ENCODE measurements around the gene LRRC72. TPM values are rescaled to one million over a fixed set of nuclear protein-coding genes. Genes with fewer than 3 reads are reported as not detected.

LRRC72 gene
- total RNA-seq, 2 donors from 2014 or later, result not detected

DNA sequence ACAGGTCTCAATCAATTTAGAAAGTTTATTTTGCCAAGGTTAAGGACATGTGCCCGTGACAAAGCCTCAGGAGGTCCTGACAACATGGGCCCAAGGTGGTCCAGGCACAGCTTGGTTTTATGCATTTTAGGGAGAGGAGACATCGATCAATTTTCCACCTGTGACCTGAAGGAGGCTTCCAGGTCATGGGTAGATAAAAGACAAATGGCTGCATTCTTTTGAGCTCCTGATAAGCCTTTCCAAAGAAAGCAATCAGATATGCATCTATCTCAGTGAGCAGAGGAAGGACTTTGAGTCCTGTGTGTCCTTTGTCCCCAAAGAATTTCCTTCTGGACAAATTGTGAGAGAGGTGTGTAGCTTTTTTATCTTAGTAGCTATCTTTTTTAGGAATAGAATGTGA lies 15.8 kb downstream of the LRRC72 start:
- H3K9ac ChIP-seq (ENCODE audit: extremely low read depth, low read length, poor library complexity, severe bottlenecking), result no peak overlapping the region
- Mint-ChIP-seq H3K27ac (no peak overlapping the region), H3K4me3 (no peak overlapping the region), H3K4me1 (peaks cover 27% of the 10 kb centered on the region), H3K36me3 (ENCODE audit: low read depth) (no peaks in the 10 kb centered on the region), H3K9me3 (peaks cover 7% of the 10 kb centered on the region), H3K27me3 (ENCODE audit: insufficient read depth) (no peaks in the 10 kb centered on the region)
- TF ChIP-seq, protein P1, sequence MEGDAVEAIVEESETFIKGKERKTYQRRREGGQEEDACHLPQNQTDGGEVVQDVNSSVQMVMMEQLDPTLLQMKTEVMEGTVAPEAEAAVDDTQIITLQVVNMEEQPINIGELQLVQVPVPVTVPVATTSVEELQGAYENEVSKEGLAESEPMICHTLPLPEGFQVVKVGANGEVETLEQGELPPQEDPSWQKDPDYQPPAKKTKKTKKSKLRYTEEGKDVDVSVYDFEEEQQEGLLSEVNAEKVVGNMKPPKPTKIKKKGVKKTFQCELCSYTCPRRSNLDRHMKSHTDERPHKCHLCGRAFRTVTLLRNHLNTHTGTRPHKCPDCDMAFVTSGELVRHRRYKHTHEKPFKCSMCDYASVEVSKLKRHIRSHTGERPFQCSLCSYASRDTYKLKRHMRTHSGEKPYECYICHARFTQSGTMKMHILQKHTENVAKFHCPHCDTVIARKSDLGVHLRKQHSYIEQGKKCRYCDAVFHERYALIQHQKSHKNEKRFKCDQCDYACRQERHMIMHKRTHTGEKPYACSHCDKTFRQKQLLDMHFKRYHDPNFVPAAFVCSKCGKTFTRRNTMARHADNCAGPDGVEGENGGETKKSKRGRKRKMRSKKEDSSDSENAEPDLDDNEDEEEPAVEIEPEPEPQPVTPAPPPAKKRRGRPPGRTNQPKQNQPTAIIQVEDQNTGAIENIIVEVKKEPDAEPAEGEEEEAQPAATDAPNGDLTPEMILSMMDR (conservative IDR thresholded peaks at IDR 0.05), result peak; percentile 51
- peak overlapping the region; percentile 31 for H3K4me3 ChIP-seq (ENCODE audit: low read length)
- peaks cover 4% of the 10 kb centered on the region for H3K9me3 ChIP-seq (ENCODE audit: control insufficient read depth, low read length)
- no peaks in the 10 kb centered on the region for H3K36me3 ChIP-seq (ENCODE audit: control insufficient read depth, insufficient read depth, low read length)
- H3K27ac ChIP-seq (ENCODE audit: low read depth, low read length), result no peak overlapping the region
- H3K27me3 ChIP-seq (ENCODE audit: control insufficient read depth, insufficient read depth, low read length, poor library complexity, severe bottlenecking), result no peaks in the 10 kb centered on the region
- DNase-seq, result no peak
- peaks cover 15% of the 10 kb centered on the region for H3K4me1 ChIP-seq (ENCODE audit: control insufficient read depth, insufficient read depth, low read length)
- WGBS, 2 experiments (ENCODE audit: insufficient coverage in 1 of 2, insufficient read length in 1 of 2), result 61 to 88% methylated on average over 2 of the region's 2 CpGs

DNA sequence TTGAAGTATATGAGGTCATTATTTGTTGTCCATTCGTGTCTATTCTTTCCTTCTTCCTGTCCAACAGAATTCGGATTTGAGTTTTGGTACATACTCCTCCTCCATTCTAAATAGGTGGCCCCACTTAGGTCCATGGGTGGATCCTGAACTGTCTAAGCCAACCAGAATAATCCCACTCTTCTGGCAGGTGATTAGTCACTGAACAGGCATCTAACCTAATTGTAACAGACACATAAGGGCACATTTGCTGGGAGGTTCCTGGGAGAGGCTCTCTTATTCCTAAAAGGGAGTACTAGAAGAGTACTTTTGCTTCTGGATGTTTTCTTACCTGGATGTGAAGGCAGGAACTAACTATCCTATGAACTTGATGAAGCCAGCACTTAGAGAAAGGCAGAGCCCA lies 16.8 kb downstream of the LRRC72 start:
- Histone ChIP-seq H3K9ac (ENCODE audit: extremely low read depth, low read length, poor library complexity, severe bottlenecking) (no peak overlapping the region), H3K4me3 (ENCODE audit: low read length) (no peak overlapping the region), H3K27ac (ENCODE audit: low read depth, low read length) (no peak overlapping the region), H3K36me3 (ENCODE audit: control insufficient read depth, insufficient read depth, low read length) (no peaks in the 10 kb centered on the region), H3K9me3 (ENCODE audit: control insufficient read depth, low read length) (peaks cover 4% of the 10 kb centered on the region), H3K4me1 (ENCODE audit: control insufficient read depth, insufficient read depth, low read length) (peaks cover 15% of the 10 kb centered on the region), H3K27me3 (ENCODE audit: control insufficient read depth, insufficient read depth, low read length, poor library complexity, severe bottlenecking) (no peaks in the 10 kb centered on the region)
- H3K27ac Mint-ChIP-seq, result no peak overlapping the region
- H3K27me3 Mint-ChIP-seq (ENCODE audit: insufficient read depth), result no peaks in the 10 kb centered on the region
- no peak for DNase-seq
- TF ChIP-seq, protein P1 (conservative IDR thresholded peaks at IDR 0.05), result no peak
- 94 to 95% methylated on average over 2 of the region's 2 CpGs for WGBS, 2 experiments (ENCODE audit: insufficient coverage in 1 of 2, insufficient read length in 1 of 2)
- peaks cover 7% of the 10 kb centered on the region for H3K9me3 Mint-ChIP-seq
- no peaks in the 10 kb centered on the region for H3K36me3 Mint-ChIP-seq (ENCODE audit: low read depth)
- H3K4me3 Mint-ChIP-seq, result no peak overlapping the region
- peaks cover 26% of the 10 kb centered on the region for H3K4me1 Mint-ChIP-seq

DNA sequence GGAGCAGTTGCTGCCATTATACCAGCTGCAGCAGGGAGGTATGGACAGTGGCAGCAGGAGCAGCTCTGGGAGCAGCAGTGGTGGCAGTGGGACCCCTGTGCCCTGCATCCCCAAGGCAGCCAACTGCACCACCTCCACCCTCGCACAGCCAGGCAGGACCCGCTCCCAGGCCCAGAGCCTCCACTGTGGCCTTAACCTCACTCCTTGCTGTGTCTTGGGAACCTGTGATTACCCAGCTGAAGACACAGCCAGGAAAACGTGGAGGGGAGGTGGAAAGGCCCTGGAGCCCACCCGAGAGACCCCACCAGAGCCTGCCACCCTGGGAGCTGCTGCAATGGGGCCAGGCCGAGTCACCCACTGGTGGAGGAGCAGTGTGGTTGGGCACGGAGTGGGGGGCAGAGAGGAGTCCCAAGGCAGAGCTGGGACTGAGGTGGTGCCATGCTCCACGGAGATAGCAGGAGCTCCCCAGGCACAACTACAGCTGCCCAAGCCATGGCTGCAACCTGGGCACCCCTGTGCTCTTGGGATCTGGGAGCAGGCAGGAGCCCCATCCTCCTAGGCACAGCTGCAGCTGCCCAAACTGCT lies 20.4 kb downstream of the LRRC72 start:
- no peaks in the 10 kb centered on the region for H3K9me3 Mint-ChIP-seq
- no peak overlapping the region for H3K4me3 ChIP-seq (ENCODE audit: low read length)
- peaks cover 15% of the 10 kb centered on the region for H3K4me1 ChIP-seq (ENCODE audit: control insufficient read depth, insufficient read depth, low read length)
- no peaks in the 10 kb centered on the region for H3K36me3 ChIP-seq (ENCODE audit: control insufficient read depth, insufficient read depth, low read length)
- H3K27ac Mint-ChIP-seq, result no peak overlapping the region
- 93 to 97% methylated on average over 4 to 7 of the region's 7 CpGs for WGBS, 2 experiments (ENCODE audit: insufficient coverage in 1 of 2, insufficient read length in 1 of 2)
- no peaks in the 10 kb centered on the region for H3K27me3 ChIP-seq (ENCODE audit: control insufficient read depth, insufficient read depth, low read length, poor library complexity, severe bottlenecking)
- peaks cover 23% of the 10 kb centered on the region for H3K4me1 Mint-ChIP-seq
- no peak for DNase-seq
- no peak overlapping the region for H3K4me3 Mint-ChIP-seq
- TF ChIP-seq, protein P1 (conservative IDR thresholded peaks at IDR 0.05), result no peak
- no peak overlapping the region for H3K9ac ChIP-seq (ENCODE audit: extremely low read depth, low read length, poor library complexity, severe bottlenecking)
- H3K27ac ChIP-seq (ENCODE audit: low read depth, low read length), result no peak overlapping the region
- no peaks in the 10 kb centered on the region for H3K27me3 Mint-ChIP-seq (ENCODE audit: insufficient read depth)
- no peaks in the 10 kb centered on the region for H3K36me3 Mint-ChIP-seq (ENCODE audit: low read depth)
- no peaks in the 10 kb centered on the region for H3K9me3 ChIP-seq (ENCODE audit: control insufficient read depth, low read length)
